HEK293 (cell line): Measurements from ENCODE around the gene STUB1.

ENCODE experiments used
- BCL11A ChIP-seq: fragments of 450-650 bp; formaldehyde crosslinking; IDR thresholded peaks from 2 replicates; pipeline ENCODE4 v1.5.1; 2016; ENCODE audit warnings: low read depth, missing biosample characterization, missing genetic modification characterization
- BCL6B ChIP-seq: fragments of 450-650 bp; formaldehyde crosslinking; IDR thresholded peaks from 2 replicates; pipeline ENCODE4 v1.5.1; 2017; ENCODE audit warnings: missing biosample characterization, missing genetic modification characterization
- EGR2 ChIP-seq: fragments of 450-650 bp; formaldehyde crosslinking; IDR thresholded peaks from 2 replicates; pipeline ENCODE4 v1.5.1; 2016; ENCODE audit warnings: low read depth, missing biosample characterization, missing genetic modification characterization
- KLF10 ChIP-seq: fragments of 450-650 bp; IDR thresholded peaks from 2 replicates; pipeline ENCODE4 v1.5.1; 2018; ENCODE audit warnings: missing biosample characterization, mild to moderate bottlenecking, missing genetic modification characterization
- KLF16 ChIP-seq: fragments of 450-650 bp; formaldehyde crosslinking; IDR thresholded peaks from 2 replicates; pipeline ENCODE4 v1.5.1; 2017; ENCODE audit warnings: missing biosample characterization, missing genetic modification characterization
- KLF8 ChIP-seq: fragments of 450-650 bp; formaldehyde crosslinking; IDR thresholded peaks from 2 replicates; pipeline ENCODE4 v1.5.1; 2016; ENCODE audit warnings: missing biosample characterization, missing genetic modification characterization
- KLF9 ChIP-seq: fragments of 450-650 bp; formaldehyde crosslinking; IDR thresholded peaks from 2 replicates; pipeline ENCODE4 v1.5.1; 2016; ENCODE audit warnings: missing biosample characterization, missing genetic modification characterization, low read depth
- MZF1 ChIP-seq: fragments of 450-650 bp; formaldehyde crosslinking; IDR thresholded peaks from 2 replicates; pipeline ENCODE4 v1.5.1; 2017; ENCODE audit warnings: missing biosample characterization, missing genetic modification characterization, borderline replicate concordance
- SCRT2 ChIP-seq: fragments of 450-650 bp; formaldehyde crosslinking; IDR thresholded peaks from 2 replicates; pipeline ENCODE4 v1.5.1; 2016; ENCODE audit warnings: missing biosample characterization, missing genetic modification characterization
- ZBTB26 ChIP-seq: fragments of 450-650 bp; formaldehyde crosslinking; optimal IDR thresholded peaks from 2 replicates; pipeline ENCODE3; 2016; ENCODE audit warnings: missing biosample characterization, mild to moderate bottlenecking, missing genetic modification characterization
- ZBTB44 ChIP-seq: fragments of 450-650 bp; IDR thresholded peaks from 2 replicates; pipeline ENCODE4 v1.5.1; 2018; ENCODE audit warnings: missing biosample characterization, mild to moderate bottlenecking, missing genetic modification characterization
- ZBTB49 ChIP-seq: fragments of 450-650 bp; formaldehyde crosslinking; IDR thresholded peaks from 2 replicates; pipeline ENCODE4 v1.5.1; 2016; ENCODE audit warnings: missing biosample characterization, missing genetic modification characterization, low read depth
- ZNF274 ChIP-seq, 2 experiments: fragments of 200-500 bp in 1 of 2; fragments of 450-650 bp in 1 of 2; sonication (Bioruptor generic) in 1 of 2; formaldehyde crosslinking in 1 of 2; IDR thresholded peaks; 2 replicates each; pipeline versions ENCODE4 v1.5.1 to v1.6.1; 2014 to 2016; ENCODE audit warnings: borderline replicate concordance in 1 of 2, inconsistent platforms in 1 of 2, low read length in 1 of 2, missing biosample characterization in 1 of 2, missing genetic modification characterization in 1 of 2
- ZNF280D ChIP-seq: fragments of 450-650 bp; formaldehyde crosslinking; IDR thresholded peaks from 2 replicates; pipeline ENCODE4 v1.5.1; 2016; ENCODE audit warnings: missing biosample characterization, missing genetic modification characterization
- ZNF335 ChIP-seq: fragments of 450-650 bp; formaldehyde crosslinking; conservative IDR thresholded peaks from 2 replicates; pipeline ENCODE4 v1.5.1; 2016; ENCODE audit warnings: missing biosample characterization, missing genetic modification characterization
- ZNF449 ChIP-seq: fragments of 450-650 bp; formaldehyde crosslinking; IDR thresholded peaks from 2 replicates; pipeline ENCODE4 v1.5.1; 2017; ENCODE audit warnings: missing biosample characterization, mild to moderate bottlenecking, missing genetic modification characterization, moderate library complexity
- ZNF501 ChIP-seq: fragments of 450-650 bp; formaldehyde crosslinking; IDR thresholded peaks from 2 replicates; pipeline ENCODE4 v1.5.1; 2016; ENCODE audit warnings: missing biosample characterization, missing genetic modification characterization
- ZNF514 ChIP-seq: fragments of 450-650 bp; formaldehyde crosslinking; IDR thresholded peaks from 2 replicates; pipeline ENCODE4 v1.5.1; 2016; ENCODE audit warnings: missing biosample characterization, missing genetic modification characterization
- ZNF544 ChIP-seq: fragments of 450-650 bp; formaldehyde crosslinking; IDR thresholded peaks from 2 replicates; pipeline ENCODE4 v1.5.0; 2017; ENCODE audit warnings: missing biosample characterization, missing genetic modification characterization
- ZNF561 ChIP-seq: fragments of 450-650 bp; IDR thresholded peaks from 2 replicates; pipeline ENCODE4 v1.5.1; 2018; ENCODE audit warnings: missing biosample characterization, missing genetic modification characterization, borderline replicate concordance
- ZNF580 ChIP-seq: fragments of 450-650 bp; formaldehyde crosslinking; IDR thresholded peaks from 2 replicates; pipeline ENCODE4 v1.5.1; 2016; ENCODE audit warnings: missing biosample characterization, missing genetic modification characterization
- ZNF610 ChIP-seq: fragments of 450-650 bp; formaldehyde crosslinking; IDR thresholded peaks from 2 replicates; pipeline ENCODE4 v1.5.1; 2016; ENCODE audit warnings: missing biosample characterization, missing genetic modification characterization, borderline replicate concordance
- ZNF660 ChIP-seq: fragments of 450-650 bp; IDR thresholded peaks from 2 replicates; pipeline ENCODE4 v1.5.1; 2018; ENCODE audit warnings: missing biosample characterization, mild to moderate bottlenecking, missing genetic modification characterization
- ZNF670 ChIP-seq: fragments of 450-650 bp; formaldehyde crosslinking; IDR thresholded peaks from 2 replicates; pipeline ENCODE4 v1.5.1; 2016; ENCODE audit warnings: missing biosample characterization, missing genetic modification characterization, low read depth
- ZNF677 ChIP-seq: fragments of 450-650 bp; IDR thresholded peaks from 2 replicates; pipeline ENCODE4 v1.5.0; 2018; ENCODE audit warnings: missing biosample characterization, mild to moderate bottlenecking, missing genetic modification characterization, moderate library complexity

Gene STUB1

GRCh38 chr16:720990-721764 lies 41.0 kb downstream of the STUB1 start, which contains the start of gene ANTKMT (continued):
- no peak for TF ChIP-seq ZNF274 (IDR thresholded peaks at IDR 0.05; ENCODE audit: low read length)
- TF ChIP-seq ZNF274 (tag by site-specific recombination; IDR thresholded peaks at IDR 0.05; ENCODE audit: borderline replicate concordance) = no peak
- no peak for TF ChIP-seq ZNF280D (tag by site-specific recombination)
- no peak for TF ChIP-seq BCL6B (tag by site-specific recombination)
- 0 out of 2 replicates have a peak, but pooled peaks have one; percentile 53 for TF ChIP-seq ZNF677
- TF ChIP-seq ZNF544 (tag by site-specific recombination) = no peak
- TF ChIP-seq KLF8 (tag by site-specific recombination) = peak; percentile 47; the same call in 1 of the 2 replicates
- peak; percentile 96 for TF ChIP-seq ZNF449 (tag by site-specific recombination)
- TF ChIP-seq ZNF580 (tag by site-specific recombination) = no peak
- no peak for TF ChIP-seq BCL11A
- TF ChIP-seq KLF10 (tag by site-specific recombination) = peak; percentile 73; the same call in 1 of the 2 replicates
- peak; percentile 51 for TF ChIP-seq ZBTB26 (tag by site-specific recombination)
- peak; percentile 88 for TF ChIP-seq ZNF660 (tag by site-specific recombination)
- peak; percentile 57 for TF ChIP-seq SCRT2 (tag by site-specific recombination)
- no peak for TF ChIP-seq ZBTB49 (tag by site-specific recombination)
- no peak for TF ChIP-seq ZNF610 (tag by site-specific recombination)
- TF ChIP-seq MZF1 (tag by site-specific recombination) = no peak
- TF ChIP-seq ZNF670 = no peak
- peak; percentile 86 for TF ChIP-seq ZBTB44 (tag by site-specific recombination)
- TF ChIP-seq KLF9 = peak; percentile 52
- TF ChIP-seq KLF16 (tag by site-specific recombination) = peak; percentile 19; the same call in 1 of the 2 replicates
- TF ChIP-seq ZNF335 (tag by site-specific recombination) = no peak
- no peak for TF ChIP-seq ZNF514
- peak; percentile 37; the same call in 1 of the 2 replicates for TF ChIP-seq EGR2 (tag by site-specific recombination)
- no peak for TF ChIP-seq ZNF501 (tag by site-specific recombination)
- TF ChIP-seq ZNF561 (tag by site-specific recombination) = peak; percentile 98; the same call in 1 of the 2 replicates
